ENCODE measurements around the gene ZGPAT.

ZGPAT gene

DNA sequence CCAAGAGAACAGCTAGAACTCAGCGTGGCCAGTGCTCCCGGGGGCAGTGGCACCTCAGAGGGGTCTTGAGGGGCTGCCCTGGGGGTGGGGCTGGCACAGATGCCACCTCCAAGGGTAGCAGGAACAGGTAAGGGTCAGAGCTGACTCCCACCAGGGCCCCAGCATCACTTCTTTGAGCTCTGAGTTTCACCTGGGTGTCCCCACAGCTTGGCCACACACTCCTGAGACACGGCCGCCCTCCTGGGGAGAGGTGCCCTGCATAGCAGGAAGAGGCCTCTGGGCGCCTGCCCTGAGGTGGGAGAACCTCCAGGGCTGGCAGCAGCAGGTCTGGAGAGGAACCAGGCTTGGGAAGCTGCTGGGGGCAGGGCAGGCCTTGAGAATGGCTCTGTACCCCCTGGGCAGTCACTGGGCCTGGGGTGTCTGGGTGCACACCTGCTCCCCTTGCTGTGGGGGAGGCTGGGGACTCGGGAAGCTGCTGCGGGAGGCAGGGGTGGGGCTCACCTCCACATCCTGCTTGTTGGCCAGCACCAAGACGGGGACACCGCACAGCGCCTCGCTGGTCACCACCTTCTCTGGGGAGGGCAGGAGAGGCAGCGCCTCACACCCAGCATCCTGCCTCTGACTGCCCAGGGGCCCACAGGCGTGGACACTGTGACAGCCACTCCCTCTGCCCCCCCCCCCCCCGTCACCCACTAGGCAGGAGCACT lies 6.4 kb upstream of the ZGPAT start:
- Histone ChIP-seq H3K4me1 (ENCODE audit: insufficient read depth, low read length) (peaks cover 17% of the 10 kb centered on the region; the same call in 1 of the 2 replicates), H3K9me3 (ENCODE audit: control insufficient read depth, insufficient read depth, low read length) (no peaks in the 10 kb centered on the region), H3K9ac (ENCODE audit: low read depth, low read length) (no peak overlapping the region), H3K36me3 (ENCODE audit: insufficient read depth, low read length) (peaks cover 7% of the 10 kb centered on the region; the same call in 1 of the 2 replicates)

GRCh38 chr20:63702036-63702665 lies 5.7 kb upstream of the ZGPAT start:
- peaks cover 7% of the 10 kb centered on the region; the same call in 1 of the 2 replicates for H3K36me3 ChIP-seq (ENCODE audit: insufficient read depth, low read length)
- peaks cover 19% of the 10 kb centered on the region; the same call in 1 of the 2 replicates for H3K4me1 ChIP-seq (ENCODE audit: insufficient read depth, low read length)
- no peak overlapping the region for H3K9ac ChIP-seq (ENCODE audit: low read depth, low read length)

DNA sequence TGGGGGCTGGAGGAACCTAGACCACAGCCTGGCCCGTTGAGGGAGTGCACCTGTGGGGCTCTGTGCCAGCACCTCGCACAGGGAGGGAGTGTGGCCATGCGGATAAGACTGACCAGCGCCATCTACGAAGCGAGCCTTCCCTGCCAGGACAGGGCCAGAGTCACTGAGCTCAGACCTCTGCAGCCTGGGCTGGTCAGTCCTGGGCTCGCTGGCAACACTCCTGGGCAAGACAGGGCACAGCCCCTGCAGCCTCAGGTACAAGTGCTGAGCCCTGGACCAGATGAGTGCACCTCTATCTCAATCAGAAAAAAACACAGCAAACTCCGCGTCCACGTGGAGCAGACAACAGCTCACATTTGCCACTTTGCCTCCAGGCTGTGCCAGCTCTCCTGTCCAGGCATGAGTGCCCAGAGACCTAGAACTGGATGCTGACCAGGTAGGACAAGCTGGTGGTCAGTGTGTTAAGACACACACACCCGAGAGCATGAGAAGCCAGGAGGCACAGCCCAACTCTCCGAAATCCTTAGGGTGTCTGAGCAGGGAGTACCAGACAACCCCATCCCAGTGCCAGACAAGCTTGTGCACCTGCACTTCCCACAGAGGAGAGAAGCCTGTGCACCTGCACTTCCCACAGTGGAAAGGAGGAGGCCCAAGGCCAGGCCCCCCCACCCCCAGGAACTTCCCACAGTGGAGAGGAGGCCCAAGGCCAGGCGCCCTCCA lies 4.9 kb upstream of the ZGPAT start:
- H3K36me3 ChIP-seq (ENCODE audit: insufficient read depth, low read length) = peaks cover 7% of the 10 kb centered on the region; the same call in 1 of the 2 replicates
- no peak overlapping the region for H3K9ac ChIP-seq (ENCODE audit: low read depth, low read length)
- H3K9me3 ChIP-seq (ENCODE audit: control insufficient read depth, insufficient read depth, low read length) = no peaks in the 10 kb centered on the region
- peaks cover 19% of the 10 kb centered on the region; the same call in 1 of the 2 replicates for H3K4me1 ChIP-seq (ENCODE audit: insufficient read depth, low read length)

More at GRCh38 chr20:63702036-63702665, 5.7 kb upstream of the ZGPAT start:
- H3K9me3 ChIP-seq (ENCODE audit: control insufficient read depth, insufficient read depth, low read length) = no peaks in the 10 kb centered on the region

DNA sequence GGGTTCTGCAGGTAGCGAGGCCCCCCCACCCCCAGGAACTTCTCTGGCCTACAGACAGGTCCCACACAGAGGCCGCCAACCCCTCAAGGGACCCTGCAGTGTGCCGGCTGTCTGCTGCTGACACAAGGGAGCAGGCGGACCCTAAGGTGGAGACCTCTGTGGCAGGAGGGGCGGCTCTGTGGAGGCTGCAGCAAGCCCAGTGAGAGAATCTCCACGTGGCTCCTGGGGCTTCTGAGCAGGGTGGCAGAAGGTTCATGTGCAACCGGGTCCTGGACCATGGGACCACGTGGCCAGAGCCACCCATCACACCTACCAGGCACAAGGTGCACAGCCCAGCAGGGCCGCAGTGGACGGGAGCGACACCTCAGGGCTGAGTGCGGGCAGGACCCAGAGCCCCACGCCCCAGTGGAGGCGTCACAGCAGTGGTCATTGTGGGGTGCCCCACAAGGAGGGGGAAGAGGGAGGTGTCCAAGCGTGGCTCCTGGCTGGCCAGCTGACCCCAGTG lies 4.3 kb upstream of the ZGPAT start:
- peaks cover 18% of the 10 kb centered on the region; the same call in 1 of the 2 replicates for H3K4me1 ChIP-seq (ENCODE audit: insufficient read depth, low read length)
- no peaks in the 10 kb centered on the region for H3K9me3 ChIP-seq (ENCODE audit: control insufficient read depth, insufficient read depth, low read length)
- H3K36me3 ChIP-seq (ENCODE audit: insufficient read depth, low read length) = peaks cover 7% of the 10 kb centered on the region; the same call in 1 of the 2 replicates
- no peak overlapping the region for H3K9ac ChIP-seq (ENCODE audit: low read depth, low read length)

DNA sequence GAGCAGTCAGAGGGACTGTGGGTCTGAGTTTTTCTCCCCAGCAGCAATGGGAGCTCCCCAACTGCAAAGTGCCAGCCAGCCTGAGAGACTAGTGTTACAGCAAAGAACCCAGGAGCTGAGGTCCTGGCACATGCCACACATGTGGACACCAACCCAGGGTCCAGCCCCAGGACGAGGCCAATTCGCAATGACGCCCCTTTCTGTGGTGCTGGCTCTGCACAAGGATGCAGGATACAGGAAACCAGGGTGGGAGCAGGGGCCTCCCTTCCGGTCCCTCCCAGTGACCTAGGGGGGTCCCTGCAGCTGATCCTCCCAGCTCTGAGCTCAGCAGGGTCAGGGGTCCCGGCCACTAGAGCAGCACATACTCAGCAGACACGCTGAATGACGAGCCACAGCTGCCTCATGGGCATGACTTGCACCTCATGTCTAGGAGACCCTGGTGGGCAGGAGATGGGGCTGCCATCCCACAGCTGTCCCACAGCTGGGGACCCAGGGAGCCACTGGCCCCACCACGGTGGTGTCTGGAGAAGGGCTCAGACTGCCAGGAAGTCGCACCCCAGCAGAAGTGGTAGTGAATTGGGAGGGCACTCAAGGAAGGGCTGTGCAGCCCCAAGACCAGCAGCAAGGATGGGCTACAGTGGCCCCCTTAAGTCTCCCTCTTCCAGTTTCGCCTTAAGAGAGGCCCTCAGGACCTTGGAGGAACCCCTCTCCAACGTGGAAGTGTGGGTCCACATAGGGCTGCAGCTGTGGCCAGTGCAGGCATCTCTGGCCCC lies 3.7 kb upstream of the ZGPAT start:
- peaks cover 7% of the 10 kb centered on the region; the same call in 1 of the 2 replicates for H3K36me3 ChIP-seq (ENCODE audit: insufficient read depth, low read length)
- H3K9me3 ChIP-seq (ENCODE audit: control insufficient read depth, insufficient read depth, low read length) = no peaks in the 10 kb centered on the region

GRCh38 chr20:63704749-63705117 lies 3.1 kb upstream of the ZGPAT start:
- Histone ChIP-seq H3K9me3 (ENCODE audit: control insufficient read depth, insufficient read depth, low read length) (no peaks in the 10 kb centered on the region), H3K4me1 (ENCODE audit: insufficient read depth, low read length) (peaks cover 8% of the 10 kb centered on the region; the same call in 1 of the 2 replicates), H3K9ac (ENCODE audit: low read depth, low read length) (no peak overlapping the region), H3K36me3 (ENCODE audit: insufficient read depth, low read length) (peaks cover 11% of the 10 kb centered on the region)

More for the DNA sequence above, 3.7 kb upstream of the ZGPAT start:
- H3K4me1 ChIP-seq (ENCODE audit: insufficient read depth, low read length) = peaks cover 13% of the 10 kb centered on the region; the same call in 1 of the 2 replicates
- H3K9ac ChIP-seq (ENCODE audit: low read depth, low read length) = no peak overlapping the region

DNA sequence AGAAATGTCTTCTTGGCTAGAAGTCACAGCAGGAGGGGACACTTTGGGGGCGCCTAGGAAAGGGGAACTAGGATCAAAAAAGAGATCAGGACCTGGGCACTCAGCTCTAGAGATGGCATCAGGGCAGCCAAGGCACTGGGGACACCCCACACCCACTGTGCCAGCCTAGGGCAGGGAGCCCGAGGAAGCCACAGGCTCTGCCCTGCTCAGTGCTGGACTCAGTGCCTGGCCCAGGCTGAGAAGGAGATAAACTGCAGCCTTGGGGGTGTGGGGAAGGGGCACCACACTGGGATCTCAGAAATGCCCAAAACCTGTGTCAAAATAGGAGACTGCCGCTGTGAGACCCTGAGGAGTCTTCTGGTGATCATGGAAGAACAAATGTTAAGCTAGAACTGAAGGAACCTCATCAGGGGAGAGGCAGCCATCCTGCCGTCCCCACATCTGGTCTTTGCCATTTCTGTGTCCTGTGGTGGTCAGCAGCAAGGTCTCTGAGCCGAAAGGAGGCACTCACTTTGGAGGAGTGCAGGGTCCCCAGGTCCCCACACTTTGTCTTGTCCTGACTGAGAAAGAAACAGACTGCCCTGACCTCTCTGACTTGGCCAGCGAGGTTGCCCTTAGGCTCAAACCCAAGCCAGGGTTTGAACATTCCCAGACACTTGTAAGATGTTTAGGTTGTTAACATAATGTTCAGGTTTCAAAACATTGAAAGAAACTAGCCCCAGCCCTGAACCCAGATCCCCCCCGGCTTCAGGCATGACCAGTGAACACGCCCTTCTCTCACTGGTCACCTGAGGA lies 2.4 kb upstream of the ZGPAT start:
- no peaks in the 10 kb centered on the region for H3K9me3 ChIP-seq (ENCODE audit: control insufficient read depth, insufficient read depth, low read length)
- H3K4me1 ChIP-seq (ENCODE audit: insufficient read depth, low read length) = 0 out of 2 replicates have a peak, but pooled peaks cover 5% of the 10 kb centered on the region
- H3K9ac ChIP-seq (ENCODE audit: low read depth, low read length) = no peak overlapping the region
- peaks cover 11% of the 10 kb centered on the region for H3K36me3 ChIP-seq (ENCODE audit: insufficient read depth, low read length)

GRCh38 chr20:63706027-63706695 lies 1.7 kb upstream of the ZGPAT start:
- Histone ChIP-seq H3K36me3 (ENCODE audit: insufficient read depth, low read length) (peaks cover 14% of the 10 kb centered on the region), H3K9me3 (ENCODE audit: control insufficient read depth, insufficient read depth, low read length) (no peaks in the 10 kb centered on the region), H3K9ac (ENCODE audit: low read depth, low read length) (peak overlapping the region; percentile 80; the same call in 1 of the 2 replicates), H3K4me1 (ENCODE audit: insufficient read depth, low read length) (0 out of 2 replicates have a peak, but pooled peaks cover 5% of the 10 kb centered on the region)

DNA sequence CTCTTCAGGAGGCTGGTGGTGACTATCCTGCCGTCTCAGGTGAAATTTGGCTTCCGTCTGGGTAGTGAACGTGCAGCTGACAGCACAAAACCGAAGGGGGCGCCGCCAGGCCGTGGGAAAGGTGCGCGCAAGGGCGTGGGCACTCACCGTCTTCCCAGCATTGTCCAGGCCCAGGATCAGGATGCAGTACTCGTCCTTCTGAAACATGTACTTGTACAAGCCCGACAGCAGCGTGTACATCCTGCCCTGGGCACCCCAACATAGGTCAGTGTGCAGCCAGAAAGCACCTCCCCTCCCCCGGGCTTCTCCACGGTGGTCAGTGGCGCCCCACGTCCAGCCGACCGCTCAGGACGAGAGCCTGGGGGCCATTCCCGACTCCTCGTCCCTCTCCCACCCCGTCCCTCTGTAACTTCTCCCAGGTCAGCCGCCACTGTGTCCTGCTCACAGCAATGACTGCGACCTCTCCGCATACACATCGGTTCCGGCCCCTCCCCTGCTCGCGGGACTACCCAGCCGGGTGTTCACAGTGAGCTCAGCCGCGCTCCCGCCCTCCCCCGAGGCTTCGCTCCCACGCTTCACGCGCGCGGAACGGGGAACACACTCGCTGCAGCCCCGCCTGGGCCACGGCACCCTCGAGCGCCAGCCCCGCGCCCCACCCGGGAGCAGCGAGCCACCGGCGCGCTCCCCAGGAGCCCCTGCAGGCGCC lies 834 bp upstream of the ZGPAT start:
- no peaks in the 10 kb centered on the region for H3K9me3 ChIP-seq (ENCODE audit: control insufficient read depth, insufficient read depth, low read length)
- H3K36me3 ChIP-seq (ENCODE audit: insufficient read depth, low read length) = peaks cover 18% of the 10 kb centered on the region
- 0 out of 2 replicates have a peak, but pooled peaks cover 5% of the 10 kb centered on the region for H3K4me1 ChIP-seq (ENCODE audit: insufficient read depth, low read length)
- peak overlapping the region; percentile 80 for H3K9ac ChIP-seq (ENCODE audit: low read depth, low read length)

DNA sequence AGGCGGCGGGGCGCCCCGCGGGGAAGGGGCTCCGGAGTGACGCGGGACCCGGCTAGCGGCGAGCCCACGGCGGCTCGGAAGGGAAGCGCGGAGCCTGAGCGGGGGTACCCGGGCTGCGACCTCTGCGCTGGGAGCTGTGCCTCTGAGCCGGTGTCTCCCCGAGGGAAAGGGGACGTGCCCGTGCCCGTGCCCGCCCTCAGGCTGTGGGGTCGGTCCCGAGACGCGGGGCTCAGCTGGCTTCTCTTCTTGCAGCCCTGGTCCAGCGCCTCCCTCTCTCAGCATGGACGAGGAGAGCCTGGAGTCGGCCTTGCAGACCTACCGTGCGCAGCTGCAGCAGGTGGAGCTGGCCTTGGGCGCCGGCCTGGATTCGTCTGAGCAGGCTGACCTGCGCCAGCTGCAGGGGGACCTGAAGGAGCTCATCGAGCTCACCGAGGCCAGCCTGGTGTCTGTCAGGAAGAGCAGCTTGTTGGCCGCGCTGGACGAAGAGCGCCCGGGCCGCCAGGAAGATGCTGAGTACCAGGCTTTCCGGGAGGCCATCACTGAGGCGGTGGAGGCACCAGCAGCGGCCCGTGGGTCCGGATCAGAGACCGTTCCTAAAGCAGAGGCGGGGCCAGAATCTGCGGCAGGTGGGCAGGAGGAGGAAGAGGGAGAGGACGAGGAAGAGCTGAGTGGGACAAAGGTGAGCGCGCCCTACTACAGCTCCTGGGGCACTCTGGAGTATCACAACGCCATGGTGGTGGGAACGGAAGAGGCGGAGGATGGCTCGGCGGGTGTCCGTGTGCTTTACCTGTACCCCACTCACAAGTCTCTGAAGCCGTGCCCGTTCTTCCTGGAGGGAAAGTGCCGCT lies 686 bp downstream of the ZGPAT start:
- Histone ChIP-seq H3K9me3 (ENCODE audit: control insufficient read depth, insufficient read depth, low read length) (no peaks in the 10 kb centered on the region), H3K36me3 (ENCODE audit: insufficient read depth, low read length) (peaks cover 27% of the 10 kb centered on the region), H3K9ac (ENCODE audit: low read depth, low read length) (peak overlapping the region; percentile 80), H3K4me1 (ENCODE audit: insufficient read depth, low read length) (0 out of 2 replicates have a peak, but pooled peaks cover 5% of the 10 kb centered on the region)

DNA sequence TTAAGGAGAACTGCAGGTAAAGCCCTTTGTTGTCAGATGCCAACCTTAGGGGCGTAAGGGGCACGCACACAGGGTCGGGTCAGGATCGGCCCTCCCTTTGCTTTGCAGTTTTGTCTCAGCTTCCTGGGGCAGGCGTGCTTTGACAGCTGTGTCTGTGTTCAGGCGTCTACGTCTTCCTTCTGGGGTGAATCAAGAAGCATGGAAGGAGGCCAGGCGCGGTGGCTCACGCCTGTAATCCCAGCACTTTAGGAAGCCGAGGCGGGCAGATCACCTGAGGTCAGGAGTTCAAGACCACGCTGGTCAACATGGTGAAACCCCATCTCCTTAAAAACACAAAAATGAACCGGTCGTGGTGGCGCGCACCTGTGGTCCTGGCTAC lies 1.3 kb downstream of the ZGPAT start:
- Histone ChIP-seq H3K36me3 (ENCODE audit: insufficient read depth, low read length) (peaks cover 27% of the 10 kb centered on the region), H3K4me1 (ENCODE audit: insufficient read depth, low read length) (0 out of 2 replicates have a peak, but pooled peaks cover 5% of the 10 kb centered on the region), H3K9ac (ENCODE audit: low read depth, low read length) (no peak overlapping the region), H3K9me3 (ENCODE audit: control insufficient read depth, insufficient read depth, low read length) (no peaks in the 10 kb centered on the region)
